Breast epithelium (tissue), 4 donors: ENCODE results near the gene HLA-F. TPM values are rescaled to one million over a fixed set of nuclear protein-coding genes. Genes with fewer than 3 reads are reported as not detected.
A peak's percentile ranks its signal among the peaks of the same experiment; 100 is the strongest.

Source experiments
- DNase-seq, 2 donors: peaks; one replicate each; pipeline ENCODE4 v3.0.0-alpha.2; 2019; ENCODE audit warnings: low spot score in 2 of 2
- H3K27ac ChIP-seq, 2 donors: fragments of 200-600 bp; sonication (generic) in 1 of 2; one replicate each; pipeline ENCODE4 v1.5.1; 2016 to 2019; ENCODE audit warnings: mild to moderate bottlenecking in 1 of 2
- H3K27me3 ChIP-seq, 2 donors: fragments of 200-600 bp; sonication (generic) in 1 of 2; one replicate each; pipeline versions ENCODE4 v1.5.1 to v1.6.0; 2017 to 2019; ENCODE audit warnings: control low read depth in 1 of 2, mild to moderate bottlenecking in 1 of 2
- H3K36me3 ChIP-seq: fragments of 200-600 bp; one replicate; pipeline ENCODE4 v1.5.1; 2019
- H3K4me1 ChIP-seq, 2 donors: fragments of 200-600 bp; sonication (generic); one replicate each; pipeline ENCODE4 v1.5.1; 2016 to 2019; ENCODE audit warnings: control low read depth in 1 of 2
- H3K4me3 ChIP-seq, 3 donors: fragments of 200-600 bp; sonication (generic); 1 replicate in 2 of 3; 2 replicates in 1 of 3; pipeline ENCODE4 v1.5.1; 2016 to 2019; ENCODE audit warnings: mild to moderate bottlenecking in 3 of 3, moderate library complexity in 2 of 3
- H3K9me3 ChIP-seq, 2 donors: fragments of 200-600 bp; sonication (generic) in 1 of 2; one replicate each; pipeline ENCODE4 v1.5.1; 2016 to 2019; ENCODE audit warnings: control low read depth in 1 of 2
- POLR2A ChIP-seq: fragments of 450-650 bp; IDR thresholded peaks from one replicate; pipeline ENCODE4 v1.6.1; 2016; ENCODE audit warnings: antibody characterized with exemption, mild to moderate bottlenecking, moderate library complexity
- POLR2AphosphoS5 ChIP-seq, 3 donors: sonication (generic); formaldehyde crosslinking; IDR thresholded peaks; one replicate each; pipeline ENCODE4 v1.6.1; 2017; ENCODE audit warnings: antibody characterized with exemption in 3 of 3
- intact Hi-C: fragments of 100-400 bp; cut with DNase I; formaldehyde crosslinking; loops from one replicate; pipeline ENCODE4 v1.15.1; 2023; ENCODE audit warnings: low total_unique reads
- total RNA-seq, 3 donors: library from RNA; depleted of rRNA; stranded (reverse); fragments of >200 nt; gene quantifications; one replicate each; pipeline ENCODE4 v1.1.0, GENCODE V29; 2016
- TF ChIP-seq, protein P1 (sequence below), 3 donors: fragments of 450-650 bp; IDR thresholded peaks; one replicate each; pipeline ENCODE4 v1.5.1; 2016 to 2017; ENCODE audit warnings: antibody characterized with exemption in 3 of 3, mild to moderate bottlenecking in 3 of 3, moderate library complexity in 3 of 3

The HLA-F gene
- total RNA-seq, 3 donors from 2014 or later: 58.6 to 93.7 (median 64.1) TPM

DNA sequence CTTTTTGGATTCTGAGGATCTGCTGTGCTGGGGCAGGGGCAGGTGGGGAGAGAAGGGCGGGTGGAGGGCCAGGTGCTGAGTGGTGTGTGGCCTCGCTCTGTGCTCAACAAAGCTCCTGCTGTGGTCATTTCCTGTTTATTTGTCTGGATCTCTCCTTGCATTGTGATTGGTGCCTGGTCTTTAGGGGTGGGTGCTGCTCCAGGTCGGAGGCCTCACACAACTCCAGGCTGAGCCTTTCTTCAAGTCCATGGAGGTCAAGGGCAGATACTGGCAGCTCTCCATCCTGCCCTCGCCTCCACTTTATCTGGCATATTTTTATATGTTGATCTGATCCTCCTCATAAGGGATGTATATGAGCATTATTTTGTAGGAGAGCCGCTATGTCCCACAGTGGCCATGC lies 36.2 kb downstream of the HLA-F start:
- Histone ChIP-seq H3K36me3 (no peaks in the 10 kb centered on the region), H3K4me1 (no peaks in the 10 kb centered on the region), H3K27me3 (no peaks in the 10 kb centered on the region), H3K4me3 (no peak overlapping the region), H3K27ac (no peak overlapping the region), H3K9me3 (no peaks in the 10 kb centered on the region)
- intact Hi-C loops: no loop called here
- DNase-seq: no peak
- TF ChIP-seq, protein P1, sequence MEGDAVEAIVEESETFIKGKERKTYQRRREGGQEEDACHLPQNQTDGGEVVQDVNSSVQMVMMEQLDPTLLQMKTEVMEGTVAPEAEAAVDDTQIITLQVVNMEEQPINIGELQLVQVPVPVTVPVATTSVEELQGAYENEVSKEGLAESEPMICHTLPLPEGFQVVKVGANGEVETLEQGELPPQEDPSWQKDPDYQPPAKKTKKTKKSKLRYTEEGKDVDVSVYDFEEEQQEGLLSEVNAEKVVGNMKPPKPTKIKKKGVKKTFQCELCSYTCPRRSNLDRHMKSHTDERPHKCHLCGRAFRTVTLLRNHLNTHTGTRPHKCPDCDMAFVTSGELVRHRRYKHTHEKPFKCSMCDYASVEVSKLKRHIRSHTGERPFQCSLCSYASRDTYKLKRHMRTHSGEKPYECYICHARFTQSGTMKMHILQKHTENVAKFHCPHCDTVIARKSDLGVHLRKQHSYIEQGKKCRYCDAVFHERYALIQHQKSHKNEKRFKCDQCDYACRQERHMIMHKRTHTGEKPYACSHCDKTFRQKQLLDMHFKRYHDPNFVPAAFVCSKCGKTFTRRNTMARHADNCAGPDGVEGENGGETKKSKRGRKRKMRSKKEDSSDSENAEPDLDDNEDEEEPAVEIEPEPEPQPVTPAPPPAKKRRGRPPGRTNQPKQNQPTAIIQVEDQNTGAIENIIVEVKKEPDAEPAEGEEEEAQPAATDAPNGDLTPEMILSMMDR (IDR thresholded peaks at IDR 0.05): no peak
- TF ChIP-seq POLR2AphosphoS5 (IDR thresholded peaks at IDR 0.05): no peak
- no peak for TF ChIP-seq POLR2A

DNA sequence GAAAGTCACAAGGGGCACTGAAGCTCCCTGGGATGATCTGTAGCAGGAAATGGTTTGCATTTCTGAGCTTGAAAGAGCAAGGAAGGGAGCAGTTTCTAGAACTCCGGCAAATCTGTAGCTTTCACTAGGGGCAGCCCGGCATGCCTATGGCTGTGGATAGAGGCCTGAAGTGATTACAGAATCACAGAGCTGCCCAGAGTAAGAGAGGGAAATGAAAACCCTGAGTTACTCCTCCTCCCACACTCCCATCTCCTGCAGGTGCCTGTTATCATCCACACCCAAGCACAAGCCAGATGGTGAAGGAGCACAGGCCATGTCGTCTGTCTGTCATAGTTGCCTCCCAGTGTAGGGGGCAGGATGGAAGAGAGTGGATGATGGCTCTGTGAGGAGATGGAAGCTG lies 37.1 kb downstream of the HLA-F start:
- Histone ChIP-seq H3K27ac (no peak overlapping the region), H3K4me3 (no peak overlapping the region), H3K36me3 (no peaks in the 10 kb centered on the region), H3K9me3 (no peaks in the 10 kb centered on the region), H3K4me1 (no peaks in the 10 kb centered on the region), H3K27me3 (no peaks in the 10 kb centered on the region)
- intact Hi-C loops: no loop called here
- no peak for DNase-seq
- no peak for TF ChIP-seq POLR2A
- TF ChIP-seq, protein P1 (IDR thresholded peaks at IDR 0.05): no peak
- no peak for TF ChIP-seq POLR2AphosphoS5 (IDR thresholded peaks at IDR 0.05)

DNA sequence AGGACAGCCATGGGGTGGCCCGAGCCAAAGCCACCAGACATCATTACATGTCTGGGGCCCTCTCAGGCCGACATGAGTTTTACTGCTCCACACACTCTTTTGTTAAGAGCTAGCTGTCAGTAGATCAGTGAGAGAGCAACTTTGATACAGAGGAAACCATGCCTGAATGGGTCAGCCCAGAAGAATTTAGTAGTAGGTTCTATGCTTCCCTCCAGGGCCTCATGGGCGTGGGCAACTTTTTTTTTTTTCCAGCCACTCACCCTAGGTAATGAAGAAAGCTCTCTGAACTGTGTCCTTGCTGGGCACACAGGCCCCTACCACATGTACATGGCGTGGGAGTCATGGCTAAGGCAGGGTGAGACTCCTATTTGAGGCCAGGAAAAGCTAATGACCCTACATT lies 38.8 kb downstream of the HLA-F start:
- Histone ChIP-seq H3K36me3 (no peaks in the 10 kb centered on the region), H3K4me1 (no peaks in the 10 kb centered on the region), H3K4me3 (no peak overlapping the region), H3K27me3 (no peaks in the 10 kb centered on the region), H3K27ac (no peak overlapping the region), H3K9me3 (no peaks in the 10 kb centered on the region)
- TF ChIP-seq POLR2A: no peak
- TF ChIP-seq, protein P1 (IDR thresholded peaks at IDR 0.05): no peak
- no peak for TF ChIP-seq POLR2AphosphoS5 (IDR thresholded peaks at IDR 0.05)
- intact Hi-C loops: no loop called here
- no peak for DNase-seq

DNA sequence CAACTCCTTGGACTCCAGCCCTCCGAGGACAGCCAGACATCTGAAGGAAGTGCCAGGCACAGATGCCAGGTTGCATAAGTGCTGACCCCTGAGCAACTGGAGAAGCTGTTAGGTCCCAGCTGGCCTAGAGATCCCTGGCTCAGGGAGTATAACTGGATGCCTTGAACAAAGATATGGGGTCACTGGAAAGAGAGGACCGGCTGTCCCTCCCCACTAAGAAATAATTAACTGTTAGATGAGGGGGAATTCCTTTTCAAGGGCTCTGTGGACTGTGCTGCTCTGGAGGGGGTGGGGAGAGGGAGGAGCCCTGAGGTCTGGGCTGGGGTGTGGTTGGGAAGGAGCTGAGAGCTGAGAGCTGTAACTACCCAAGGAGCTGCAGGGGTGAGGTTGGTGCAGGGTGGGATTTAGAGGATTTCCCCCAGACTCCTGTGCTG lies 39.6 kb downstream of the HLA-F start:
- Histone ChIP-seq H3K4me1 (no peaks in the 10 kb centered on the region), H3K9me3 (no peaks in the 10 kb centered on the region), H3K36me3 (no peaks in the 10 kb centered on the region), H3K4me3 (no peak overlapping the region), H3K27ac (no peak overlapping the region), H3K27me3 (no peaks in the 10 kb centered on the region)
- TF ChIP-seq POLR2AphosphoS5 (IDR thresholded peaks at IDR 0.05): no peak
- TF ChIP-seq POLR2A: no peak
- TF ChIP-seq, protein P1 (IDR thresholded peaks at IDR 0.05): no peak
- DNase-seq: no peak
- intact Hi-C loops: no loop called here

DNA sequence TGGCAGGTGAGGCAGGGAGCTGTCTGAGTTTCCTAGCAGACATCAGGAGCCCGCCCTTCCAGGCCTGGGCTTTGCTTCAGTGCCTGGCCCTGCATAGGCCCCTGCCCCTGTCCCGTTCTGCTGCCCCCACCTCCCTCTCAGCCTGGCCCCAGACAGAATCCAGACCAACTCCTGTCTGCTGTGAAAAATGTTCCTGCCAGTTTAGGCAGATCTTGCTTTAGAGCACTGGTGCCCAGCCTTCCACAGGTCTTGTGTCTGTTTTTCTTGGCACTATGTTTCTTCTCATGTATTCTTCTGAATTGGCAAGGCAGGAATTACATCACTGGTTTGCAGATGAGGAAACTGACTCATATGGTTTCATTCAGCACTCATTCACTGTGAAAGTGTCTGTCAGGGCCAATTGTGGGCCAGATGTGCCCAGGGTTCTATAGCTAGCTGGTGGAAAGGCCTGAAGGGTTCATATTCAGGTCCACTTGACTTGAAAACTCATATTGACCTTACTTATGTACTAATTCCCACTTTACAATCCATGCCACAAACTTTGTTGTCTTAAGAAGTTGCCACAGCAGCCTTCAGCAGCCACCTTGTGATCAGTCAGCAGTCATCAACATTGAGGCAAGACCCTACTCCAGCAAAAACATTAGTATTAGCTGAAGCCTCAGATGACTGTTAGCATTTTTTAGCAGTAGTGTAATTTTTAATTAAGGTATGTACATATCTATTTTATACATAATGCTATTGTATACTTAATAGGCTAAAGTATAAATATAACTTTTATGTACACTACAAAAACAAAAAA lies 40.5 kb downstream of the HLA-F start:
- Histone ChIP-seq H3K36me3 (no peaks in the 10 kb centered on the region), H3K27ac (peak overlapping the region; percentile 8 to 32), H3K4me3 (no peak overlapping the region), H3K27me3 (no peaks in the 10 kb centered on the region), H3K4me1 (no peaks in the 10 kb centered on the region), H3K9me3 (no peaks in the 10 kb centered on the region)
- DNase-seq: no peak
- TF ChIP-seq POLR2AphosphoS5 (IDR thresholded peaks at IDR 0.05): no peak
- TF ChIP-seq, protein P1 (IDR thresholded peaks at IDR 0.05): no peak
- no peak for TF ChIP-seq POLR2A
- intact Hi-C loops: no loop called here
